Stimulated activated CD8-positive, alpha-beta memory T cell treated with anti-CD3 and anti-CD28 coated beads, Interleukin-4, amount 100 ng/mL, for 48 hours (primary cell): ENCODE measurements around the gene HINT2.

ENCODE experiments used
- DNase-seq: peaks from one replicate; pipeline ENCODE4 v3.0.0-alpha.2; 2020

Gene HINT2

DNA sequence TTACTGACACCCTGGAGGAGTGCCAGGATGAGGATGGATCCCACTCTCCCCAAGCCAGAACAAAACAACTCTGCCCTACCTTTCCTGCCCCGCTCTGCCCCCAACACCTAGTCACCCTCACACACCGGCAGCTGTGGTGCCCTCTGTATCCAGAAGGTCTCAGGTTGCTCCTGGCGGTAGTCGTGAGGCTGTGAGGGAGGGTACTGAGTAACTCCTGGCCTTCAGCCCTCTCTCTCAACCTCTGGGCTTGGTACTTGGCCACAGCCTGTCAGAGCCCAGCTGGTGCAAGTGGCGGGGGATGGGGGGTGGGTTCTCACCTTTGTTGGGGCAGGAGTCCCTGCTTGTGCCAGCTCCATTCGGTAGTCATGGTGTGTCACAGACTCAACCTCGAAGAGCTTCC lies 4.7 kb downstream of the HINT2 start:
- no peak for DNase-seq

- DNase-seq = no peak
These were observed 6.4 kb downstream of the HINT2 start for GRCh38 chr9:35808433-35808832.

DNA sequence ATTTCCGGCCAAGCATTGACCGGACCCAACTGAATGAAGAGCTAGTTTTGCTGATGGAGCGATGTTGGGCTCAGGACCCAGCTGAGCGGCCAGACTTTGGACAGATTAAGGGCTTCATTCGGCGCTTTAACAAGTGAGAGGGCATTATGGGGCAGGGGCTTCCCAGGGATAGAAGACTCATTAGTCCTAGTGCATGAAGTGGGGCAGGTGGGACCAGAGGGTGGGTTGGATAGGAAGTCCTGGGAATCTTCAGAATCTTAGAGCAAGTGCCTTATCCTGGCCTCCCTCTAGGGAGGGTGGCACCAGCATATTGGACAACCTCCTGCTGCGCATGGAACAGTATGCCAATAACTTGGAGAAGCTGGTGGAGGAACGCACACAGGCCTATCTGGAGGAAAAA lies 8.7 kb downstream of the HINT2 start:
- peak; percentile 13 for DNase-seq

DNA sequence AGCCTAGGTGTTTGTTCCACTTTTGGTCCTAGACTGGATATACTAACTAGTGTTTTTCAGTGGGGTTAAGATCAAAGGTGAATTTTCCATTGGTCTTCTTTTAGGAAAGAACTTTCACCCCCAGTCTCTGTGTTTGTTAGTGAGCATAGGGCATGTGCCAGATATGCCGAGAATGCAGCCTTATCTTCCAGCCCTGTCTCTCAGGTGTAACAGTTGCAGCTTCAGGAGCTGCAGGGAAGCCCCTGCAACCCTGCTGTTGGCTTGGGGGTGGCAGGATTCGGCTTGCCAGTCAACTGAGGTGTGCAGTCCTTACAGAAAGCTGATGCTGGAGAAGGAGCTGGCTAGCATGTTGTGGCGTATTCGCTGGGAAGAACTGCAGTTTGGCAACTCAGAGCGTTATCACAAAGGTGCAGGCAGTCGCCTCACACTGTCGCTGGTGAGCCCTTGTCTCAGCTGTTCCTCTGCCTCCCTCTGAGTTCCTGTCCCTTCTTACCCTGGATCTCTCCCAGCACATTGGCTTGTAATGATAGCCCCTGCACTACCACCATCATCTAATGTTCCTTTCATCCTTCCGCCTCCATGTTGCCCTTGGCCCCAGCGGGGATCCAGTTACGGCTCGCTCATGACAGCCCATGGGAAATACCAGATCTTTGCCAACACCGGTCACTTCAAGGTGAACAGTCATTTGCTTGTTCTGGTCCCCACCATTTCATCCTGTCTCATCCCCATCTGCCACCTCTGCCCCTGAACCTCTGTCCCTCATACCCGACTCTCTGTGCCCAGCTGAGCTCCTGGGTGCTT lies 13.3 kb downstream of the HINT2 start:
- no peak for DNase-seq

DNA sequence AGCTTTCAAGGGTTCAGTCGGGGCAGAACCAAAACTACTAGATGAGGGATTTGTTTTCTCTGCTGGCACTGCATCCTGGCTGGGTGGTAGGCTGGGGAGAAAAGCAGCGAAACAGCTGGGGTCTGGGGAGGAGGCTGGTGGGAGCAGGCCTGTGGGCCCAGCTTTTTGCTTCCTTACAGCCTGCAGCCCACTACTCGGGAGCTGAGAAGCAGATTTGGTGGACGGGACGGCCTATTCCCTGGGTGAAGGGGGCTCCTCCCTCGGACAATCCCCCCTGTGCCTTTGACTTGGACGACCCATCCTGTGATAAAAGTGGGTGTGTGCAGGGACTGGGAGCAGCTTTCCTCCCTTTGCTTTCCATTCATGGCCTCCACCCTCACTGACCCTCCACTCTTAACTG lies 14.3 kb downstream of the HINT2 start:
- no peak for DNase-seq

DNA sequence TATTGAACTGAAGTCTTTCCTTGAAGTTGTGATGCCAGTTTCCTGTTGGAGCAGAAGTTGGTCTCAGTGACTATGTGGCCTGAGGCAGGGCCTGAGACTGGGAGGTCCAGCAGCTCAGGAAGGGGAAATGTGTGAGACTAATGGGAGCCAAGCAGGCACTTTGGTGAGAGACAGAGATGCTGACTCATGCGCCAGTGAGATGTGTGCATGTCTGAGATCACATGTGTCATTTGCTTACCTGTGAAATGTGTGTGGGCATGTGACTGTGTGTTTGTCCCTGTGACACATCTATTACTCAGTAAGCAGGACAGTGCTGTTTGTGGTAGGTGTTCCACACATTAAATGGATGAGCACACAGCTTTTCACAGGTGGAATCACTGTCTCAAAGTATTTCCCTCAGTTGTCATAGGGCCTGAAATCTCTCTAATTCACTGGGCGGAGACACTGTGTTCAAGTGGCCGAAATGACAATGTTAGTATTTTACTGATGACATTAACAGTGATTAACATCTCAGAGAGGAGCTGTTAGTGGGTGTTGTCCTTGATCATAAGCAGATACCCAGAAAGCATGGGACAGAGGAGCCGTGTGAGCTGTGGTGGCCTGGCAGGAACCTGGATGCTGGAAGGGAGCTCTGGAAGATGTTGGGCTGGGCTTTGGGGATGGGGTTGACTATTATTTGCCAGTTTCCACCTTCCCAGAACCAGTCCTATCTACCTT lies 16.0 kb downstream of the HINT2 start:
- DNase-seq = peak; percentile 55

DNA sequence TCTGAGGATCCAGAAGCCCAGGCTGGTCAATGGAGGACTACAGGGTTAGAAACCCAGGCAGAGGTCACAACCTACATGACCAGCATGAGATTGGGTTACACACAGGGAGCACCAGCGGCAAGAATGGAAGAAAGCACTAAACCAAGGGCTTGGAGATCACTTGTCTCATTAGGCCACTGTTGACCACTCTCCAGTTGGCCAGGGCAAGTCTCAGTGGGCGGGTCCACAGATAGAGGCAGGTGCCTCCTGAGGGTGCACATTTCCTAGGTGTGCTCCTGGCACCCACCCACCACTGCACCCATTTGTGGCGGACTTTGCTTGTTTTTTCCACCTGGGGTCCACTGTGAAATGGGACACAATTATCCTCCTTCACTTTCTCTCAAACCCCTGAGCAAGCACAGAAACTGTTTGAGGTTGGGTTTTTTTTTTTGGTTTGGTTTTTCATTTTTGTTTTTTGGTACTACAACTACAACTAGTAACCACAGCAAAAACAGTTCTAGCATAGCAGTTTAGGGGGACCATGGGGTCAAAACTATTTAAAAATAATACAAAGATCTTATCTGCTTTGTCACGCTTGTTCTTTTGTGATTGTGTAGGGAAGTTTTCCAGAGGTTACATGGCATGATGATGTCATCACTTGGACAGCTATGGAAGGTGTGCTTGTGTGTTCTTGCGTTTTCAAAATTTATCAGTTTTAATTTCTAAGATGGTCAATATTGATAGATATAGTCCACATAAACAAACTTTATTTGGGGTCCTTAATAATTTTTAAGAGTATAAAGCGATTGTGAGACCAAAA lies 17.3 kb downstream of the HINT2 start:
- peak; percentile 14 for DNase-seq

DNA sequence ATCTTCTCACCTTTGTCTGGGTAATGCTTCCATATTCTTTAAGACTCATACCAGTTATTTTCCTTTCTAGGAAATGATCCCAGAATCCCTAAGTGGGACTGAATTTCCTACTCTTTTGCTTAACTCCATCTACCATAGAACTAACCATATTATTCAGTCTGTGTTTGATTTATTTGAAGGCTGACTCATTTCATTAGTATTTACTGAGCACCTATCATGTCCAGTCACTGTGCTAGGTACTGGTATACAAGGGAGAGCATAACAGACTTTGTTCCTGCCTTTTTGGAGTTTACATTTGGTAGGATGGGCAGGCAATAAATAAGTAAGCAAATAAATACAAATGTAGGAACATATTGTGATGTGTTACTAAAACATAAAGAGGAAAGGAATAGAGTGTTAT lies 19.1 kb downstream of the HINT2 start:
- no peak for DNase-seq

GRCh38 chr9:35793461-35793860 lies 21.4 kb downstream of the HINT2 start:
- no peak for DNase-seq

- DNase-seq = no peak
These were observed 22.0 kb downstream of the HINT2 start for GRCh38 chr9:35792826-35793225.

DNA sequence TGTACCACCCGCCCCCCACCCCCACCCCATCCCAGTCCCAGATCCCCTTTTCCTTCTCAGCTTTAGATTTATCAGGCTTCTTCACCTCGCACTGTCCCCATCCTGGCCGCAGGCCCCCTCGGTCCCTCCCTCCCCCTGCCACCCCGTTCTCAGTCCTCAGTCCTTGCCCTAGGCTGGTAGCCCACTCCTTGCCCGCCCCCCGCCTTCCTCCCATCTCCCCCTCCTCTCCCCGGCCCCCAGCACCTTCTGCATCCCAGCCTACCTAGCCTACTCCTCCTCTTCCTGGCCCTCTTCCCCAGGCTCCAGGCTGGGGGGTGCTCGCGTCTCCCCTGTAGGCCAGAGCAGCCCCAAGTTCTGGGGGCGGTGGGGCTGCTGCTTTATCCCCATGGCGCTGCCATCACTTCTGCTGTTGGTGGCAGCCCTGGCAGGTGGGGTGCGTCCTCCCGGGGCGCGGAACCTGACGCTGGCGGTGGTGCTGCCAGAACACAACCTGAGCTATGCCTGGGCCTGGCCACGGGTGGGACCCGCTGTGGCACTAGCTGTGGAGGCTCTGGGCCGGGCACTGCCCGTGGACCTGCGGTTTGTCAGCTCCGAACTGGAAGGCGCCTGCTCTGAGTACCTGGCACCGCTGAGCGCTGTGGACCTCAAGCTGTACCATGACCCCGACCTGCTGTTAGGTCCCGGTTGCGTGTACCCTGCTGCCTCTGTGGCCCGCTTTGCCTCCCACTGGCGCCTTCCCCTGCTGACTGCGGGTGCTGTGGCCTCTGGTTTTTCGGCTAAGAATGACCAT lies 22.6 kb downstream of the HINT2 start:
- no peak for DNase-seq

- DNase-seq = no peak
These were observed 23.4 kb downstream of the HINT2 start, which contains the start of gene NPR2 for GRCh38 chr9:35791297-35791921. NPR2 (plus strand) TSS chr9:35791591; CDS start chr9:35792409, 818 bp downstream.

- DNase-seq = peak; percentile 60
These were observed 24.2 kb downstream of the HINT2 start for GRCh38 chr9:35790385-35791296.

GRCh38 chr9:35790025-35790384 lies 24.8 kb downstream of the HINT2 start:
- DNase-seq = no peak

DNA sequence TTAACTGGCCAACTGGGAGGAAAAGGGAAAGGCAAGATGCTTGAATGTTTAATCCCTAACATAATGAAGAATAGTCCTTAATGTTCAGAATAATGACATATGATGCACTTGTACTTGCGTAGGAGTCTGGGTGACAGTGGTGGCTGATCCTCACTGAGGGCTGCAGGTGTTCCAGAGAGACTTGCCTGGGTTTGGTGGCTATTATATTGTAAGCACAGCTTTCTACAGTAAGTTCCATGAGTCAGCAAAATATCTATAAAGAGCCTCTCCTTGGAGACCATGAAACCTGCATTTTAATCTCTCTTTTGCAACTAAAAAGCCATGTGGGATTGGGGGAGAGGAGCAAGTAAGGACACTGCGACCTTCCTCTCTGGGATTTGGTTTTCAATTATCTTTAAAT lies 25.3 kb downstream of the HINT2 start:
- no peak for DNase-seq

DNA sequence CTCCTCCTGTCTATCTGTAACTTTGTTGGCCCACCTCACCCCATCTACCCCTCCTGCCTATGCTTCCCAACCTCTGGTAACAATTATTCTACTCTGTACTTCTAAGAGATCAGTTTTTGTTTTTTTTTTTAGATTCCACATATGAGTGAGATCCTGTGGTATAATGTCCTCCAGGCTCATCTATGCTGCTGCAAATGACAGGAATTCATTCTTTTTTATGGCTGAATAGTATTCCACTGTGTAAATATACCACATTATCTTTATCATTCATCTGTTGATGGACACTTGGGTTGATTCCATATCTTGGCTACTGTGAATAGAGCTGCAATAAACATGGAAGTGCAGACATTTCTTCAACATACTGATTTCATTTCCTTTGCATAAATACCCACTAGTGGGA lies 31.4 kb downstream of the HINT2 start:
- no peak for DNase-seq

DNA sequence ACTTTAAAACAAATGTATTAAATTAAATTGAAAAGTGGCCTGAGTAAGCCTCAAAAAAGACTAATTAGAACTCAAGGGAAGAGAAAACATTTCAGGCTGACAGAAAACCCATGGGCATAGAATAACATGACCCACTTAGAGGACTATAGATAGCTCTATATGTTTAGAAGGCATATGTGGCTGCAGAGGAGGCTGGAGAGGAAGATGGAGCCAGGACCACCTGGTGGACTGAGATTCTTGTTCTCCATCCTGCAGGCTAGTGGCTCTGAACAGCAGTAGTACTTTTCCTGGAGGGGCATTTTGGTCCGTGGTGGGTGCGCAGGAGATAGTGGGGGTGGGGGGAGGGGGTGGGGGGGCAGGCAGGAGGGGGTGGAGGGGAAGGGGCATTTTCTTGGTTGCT lies 33.8 kb downstream of the HINT2 start:
- DNase-seq = no peak

DNA sequence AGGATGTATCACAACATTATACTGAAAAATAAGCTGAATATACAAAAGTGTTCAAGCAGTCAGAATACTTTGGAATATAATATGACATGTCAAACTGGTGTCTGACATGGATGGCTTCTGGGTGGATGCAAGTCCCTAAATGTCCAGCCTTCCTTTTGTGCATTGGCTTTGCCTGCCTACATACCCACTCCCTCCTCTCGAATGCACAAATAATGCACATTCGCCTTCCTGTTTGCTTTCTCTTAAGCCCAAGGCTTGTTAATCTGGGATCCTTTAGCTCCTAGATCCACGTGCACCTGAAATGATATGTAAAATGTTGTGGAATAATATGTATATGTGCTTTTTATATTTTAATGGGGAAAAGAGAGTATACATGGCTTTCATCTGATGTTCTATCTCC lies 36.3 kb downstream of the HINT2 start:
- no peak for DNase-seq

GRCh38 chr9:35776018-35776417 lies 38.8 kb downstream of the HINT2 start:
- DNase-seq = no peak

DNA sequence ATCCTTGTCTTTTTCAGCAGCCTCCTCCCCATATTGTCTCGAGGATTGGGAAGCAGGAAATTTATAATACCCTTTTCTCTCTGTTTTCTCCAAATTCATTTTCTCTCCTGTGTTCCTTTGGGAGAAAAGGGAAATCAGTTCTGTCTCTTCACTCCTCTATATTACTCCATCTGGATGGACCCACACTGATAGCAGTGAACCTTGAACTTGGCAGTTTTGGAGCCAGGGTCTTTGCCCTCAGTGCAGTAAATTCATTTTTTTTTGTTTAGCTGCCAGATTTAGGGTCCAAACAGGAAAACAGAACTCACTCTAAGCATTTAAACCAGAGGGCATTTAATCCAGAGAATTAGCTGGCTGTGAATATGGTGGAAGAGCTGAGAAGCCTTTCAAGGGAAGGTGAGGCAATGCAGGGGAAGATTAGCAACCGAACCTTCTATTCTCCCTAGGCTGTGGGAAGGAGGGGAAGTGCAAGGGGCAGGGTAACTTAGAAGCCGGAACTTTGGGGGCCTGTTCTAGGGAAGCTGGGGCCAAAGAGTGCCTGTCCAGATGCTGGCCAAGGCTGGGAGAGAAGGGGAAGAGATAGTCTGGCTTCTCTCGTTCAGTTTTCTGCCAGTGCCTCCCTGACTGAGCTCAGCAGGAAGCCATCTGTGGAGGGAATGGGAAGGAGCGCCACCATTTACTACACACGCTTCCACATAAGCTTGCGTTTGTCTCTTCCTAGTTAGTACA lies 39.8 kb downstream of the HINT2 start:
- no peak for DNase-seq

DNA sequence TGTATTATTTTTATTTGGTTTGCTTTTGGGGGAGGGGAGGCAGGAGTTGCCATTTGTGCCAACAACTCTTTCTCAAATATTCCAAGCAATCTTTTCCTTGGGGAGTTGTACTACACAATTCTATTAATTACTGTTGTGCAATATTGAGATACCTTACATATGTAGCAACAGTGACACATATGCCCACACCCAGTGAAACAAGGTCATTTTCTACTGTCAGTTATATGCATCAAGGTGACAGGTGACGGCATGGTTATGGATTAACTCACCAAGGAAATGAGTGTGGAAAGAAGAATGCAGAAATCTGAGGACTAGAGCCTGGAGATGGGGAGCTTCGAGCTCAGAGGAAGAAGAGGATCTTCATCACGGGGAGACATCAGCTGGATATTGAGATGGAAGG lies 42.9 kb downstream of the HINT2 start:
- DNase-seq = no peak
